ENCODE data around the gene ADCY4. TPM values are rescaled to one million over a fixed set of nuclear protein-coding genes. Genes with fewer than 3 reads are reported as not detected.
A peak's percentile ranks its signal among the peaks of the same experiment; 100 is the strongest.

The ADCY4 gene
- total and polyA plus RNA-seq, 3 donors from 2014 or later = 10.0 to 23.1 (median 13.9) TPM

DNA sequence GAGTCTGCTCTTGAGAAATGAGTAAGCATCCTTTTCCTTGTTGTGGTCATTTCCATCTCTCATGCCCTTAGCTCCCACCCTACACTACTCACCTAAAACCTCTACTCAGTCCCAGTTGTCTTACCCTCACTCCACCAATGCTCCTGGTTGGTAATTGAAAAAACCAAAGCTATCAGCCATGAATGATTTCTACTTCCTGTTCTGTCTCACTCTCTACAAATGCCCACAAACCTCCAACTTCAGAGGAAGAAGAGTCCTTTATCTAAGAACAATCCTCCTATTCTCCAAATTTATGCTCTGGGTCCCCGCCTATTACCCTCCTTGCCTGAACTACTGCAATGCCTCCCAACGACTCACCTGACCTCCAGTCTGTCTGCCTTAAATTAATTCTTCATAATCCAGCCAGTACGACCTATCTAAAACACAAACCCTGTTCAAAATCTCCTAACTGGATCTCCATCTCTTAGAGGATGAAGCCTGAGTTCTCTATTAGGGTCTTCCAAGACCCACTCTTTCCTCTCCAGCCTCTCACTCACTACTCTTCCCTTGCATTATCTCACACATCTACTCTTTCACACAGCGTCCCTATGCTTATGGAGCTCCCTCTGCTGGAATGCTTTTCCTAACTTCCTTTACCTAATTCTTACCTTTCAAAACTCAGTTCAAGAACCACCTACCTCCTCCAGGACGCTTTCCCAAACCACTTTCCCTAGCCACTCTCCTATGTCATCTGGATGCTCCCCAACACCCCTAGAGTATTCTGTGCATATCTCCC lies 37.5 kb downstream of the ADCY4 start:
- no peaks in the 10 kb centered on the region for H3K36me3 ChIP-seq (ENCODE audit: low read depth, missing control alignments)
- no peak overlapping the region for H3K4me3 ChIP-seq
- no peaks in the 10 kb centered on the region for H3K27me3 ChIP-seq
- H3K27ac ChIP-seq = no peak overlapping the region
- H3K4me1 ChIP-seq = peaks cover 9% of the 10 kb centered on the region
- intact Hi-C loops (cut with DNase I; ENCODE audit: low total_unique reads) = no loop called here
- DNase-seq = no peak
- TF ChIP-seq POLR2A (IDR thresholded peaks at IDR 0.05) = no peak
- TF ChIP-seq, protein P1, sequence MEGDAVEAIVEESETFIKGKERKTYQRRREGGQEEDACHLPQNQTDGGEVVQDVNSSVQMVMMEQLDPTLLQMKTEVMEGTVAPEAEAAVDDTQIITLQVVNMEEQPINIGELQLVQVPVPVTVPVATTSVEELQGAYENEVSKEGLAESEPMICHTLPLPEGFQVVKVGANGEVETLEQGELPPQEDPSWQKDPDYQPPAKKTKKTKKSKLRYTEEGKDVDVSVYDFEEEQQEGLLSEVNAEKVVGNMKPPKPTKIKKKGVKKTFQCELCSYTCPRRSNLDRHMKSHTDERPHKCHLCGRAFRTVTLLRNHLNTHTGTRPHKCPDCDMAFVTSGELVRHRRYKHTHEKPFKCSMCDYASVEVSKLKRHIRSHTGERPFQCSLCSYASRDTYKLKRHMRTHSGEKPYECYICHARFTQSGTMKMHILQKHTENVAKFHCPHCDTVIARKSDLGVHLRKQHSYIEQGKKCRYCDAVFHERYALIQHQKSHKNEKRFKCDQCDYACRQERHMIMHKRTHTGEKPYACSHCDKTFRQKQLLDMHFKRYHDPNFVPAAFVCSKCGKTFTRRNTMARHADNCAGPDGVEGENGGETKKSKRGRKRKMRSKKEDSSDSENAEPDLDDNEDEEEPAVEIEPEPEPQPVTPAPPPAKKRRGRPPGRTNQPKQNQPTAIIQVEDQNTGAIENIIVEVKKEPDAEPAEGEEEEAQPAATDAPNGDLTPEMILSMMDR (IDR thresholded peaks at IDR 0.05) = no peak
- 64 to 66% methylated on average over 5 of the region's 5 CpGs for WGBS, 2 donors
- no peaks in the 10 kb centered on the region for H3K9me3 ChIP-seq

DNA sequence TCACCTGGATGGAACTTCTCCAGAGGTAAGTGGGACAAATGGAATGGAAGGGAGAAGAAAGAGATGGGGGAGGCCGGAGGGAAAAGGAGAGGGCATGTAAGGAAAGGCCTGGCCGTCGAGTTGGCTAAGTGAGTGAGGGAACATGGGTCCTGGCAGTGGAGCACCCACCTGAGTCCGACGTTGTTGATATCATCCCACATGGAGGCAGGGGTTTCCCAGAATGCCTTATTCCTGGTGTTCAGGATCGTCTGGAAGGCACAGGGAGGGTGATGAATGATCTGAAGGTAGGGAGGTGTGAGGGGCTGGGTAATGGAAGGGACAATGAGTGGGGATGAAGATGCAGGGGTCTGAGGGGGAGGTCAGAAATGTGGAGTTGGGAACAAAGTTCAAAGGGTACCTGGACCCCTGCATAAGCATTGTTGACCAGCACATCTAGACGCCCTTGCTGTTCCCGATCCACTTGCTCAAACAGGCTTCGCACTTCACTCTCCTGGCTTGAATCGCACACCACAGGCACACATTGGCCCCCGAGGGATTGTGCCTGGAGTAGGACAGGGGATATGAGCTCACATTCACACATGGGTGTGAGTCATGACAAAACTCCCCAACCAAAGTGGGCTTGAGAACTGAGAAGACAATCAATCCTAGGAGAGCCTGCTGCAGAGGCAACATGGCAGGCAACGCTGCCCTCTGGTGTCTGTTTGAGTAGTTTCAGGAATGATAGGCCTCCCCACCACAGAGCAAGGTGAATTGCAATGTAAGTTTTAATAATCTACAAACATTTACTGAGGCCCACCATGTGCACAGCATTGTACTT lies 38.3 kb downstream of the ADCY4 start:
- H3K4me3 ChIP-seq = no peak overlapping the region
- DNase-seq = peak; percentile 74
- intact Hi-C loops (cut with DNase I; ENCODE audit: low total_unique reads) = no loop called here
- H3K9me3 ChIP-seq = no peaks in the 10 kb centered on the region
- peaks cover 9% of the 10 kb centered on the region for H3K4me1 ChIP-seq
- 59 to 72% methylated on average over 12 of the region's 12 CpGs for WGBS, 2 donors
- no peaks in the 10 kb centered on the region for H3K36me3 ChIP-seq (ENCODE audit: low read depth, missing control alignments)
- no peak overlapping the region for H3K27ac ChIP-seq
- TF ChIP-seq, protein P1 (IDR thresholded peaks at IDR 0.05) = peak; percentile 50 to 57 (median 55)
- TF ChIP-seq POLR2A (IDR thresholded peaks at IDR 0.05) = no peak
- no peaks in the 10 kb centered on the region for H3K27me3 ChIP-seq

DNA sequence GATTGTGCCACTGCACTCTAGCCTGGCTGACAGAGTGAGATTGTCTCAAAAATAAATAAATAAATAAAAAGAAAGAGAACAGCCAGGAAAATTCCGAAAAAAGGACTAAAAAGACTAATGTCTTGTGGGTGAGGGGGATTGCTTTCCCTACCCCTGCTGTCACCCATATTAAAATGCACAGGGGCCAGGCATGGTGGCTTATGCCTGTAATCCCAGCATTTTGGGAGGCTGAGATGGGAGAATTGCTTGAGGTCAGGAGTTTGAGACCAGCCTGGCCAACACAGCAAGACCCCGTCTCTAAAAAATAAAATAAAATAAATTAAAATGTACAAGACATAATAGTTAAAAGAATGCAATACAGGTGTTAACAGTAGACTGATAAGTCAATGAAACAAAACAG lies 41.3 kb downstream of the ADCY4 start:
- H3K27me3 ChIP-seq = no peaks in the 10 kb centered on the region
- H3K36me3 ChIP-seq (ENCODE audit: low read depth, missing control alignments) = no peaks in the 10 kb centered on the region
- TF ChIP-seq POLR2A (IDR thresholded peaks at IDR 0.05) = no peak
- TF ChIP-seq, protein P1 (IDR thresholded peaks at IDR 0.05) = no peak
- H3K4me1 ChIP-seq = no peaks in the 10 kb centered on the region
- no peaks in the 10 kb centered on the region for H3K9me3 ChIP-seq
- WGBS, 2 donors = 91 to 93% methylated on average over 2 of the region's 2 CpGs
- no peak for DNase-seq
- intact Hi-C loops (cut with DNase I; ENCODE audit: low total_unique reads) = no loop called here
- no peak overlapping the region for H3K27ac ChIP-seq
- H3K4me3 ChIP-seq = no peak overlapping the region

DNA sequence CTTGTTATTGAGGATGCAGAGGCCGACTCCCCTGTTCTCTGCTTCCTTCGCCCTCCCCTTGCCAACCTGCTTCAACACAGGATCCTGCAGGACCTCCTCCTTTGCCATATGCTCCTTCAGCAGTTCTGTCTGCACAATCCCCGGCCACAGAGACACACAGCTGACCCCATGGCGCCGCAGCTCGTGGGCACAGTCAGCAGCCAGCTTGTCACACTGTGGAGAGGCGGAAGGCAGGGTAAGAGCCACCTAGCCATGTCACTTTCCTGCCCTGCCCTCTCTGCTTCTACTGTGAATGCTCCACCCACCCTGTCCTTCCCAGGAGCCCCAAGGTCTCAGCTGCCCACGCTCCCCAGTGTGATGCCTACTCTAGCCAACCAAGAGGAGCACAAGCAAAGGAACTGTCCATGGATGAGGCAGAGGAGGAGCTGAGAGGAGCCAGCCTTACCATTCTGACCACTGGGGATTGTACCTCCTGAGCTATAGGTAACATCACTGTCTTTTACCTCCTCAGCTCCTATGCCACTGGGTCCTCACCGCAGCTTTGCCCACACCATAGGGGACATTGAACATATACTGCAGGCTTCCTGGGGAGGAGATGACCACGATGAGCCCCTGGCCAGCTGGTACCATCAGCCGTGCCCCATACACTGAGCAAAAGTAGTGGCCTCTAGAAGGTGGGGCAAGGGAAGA lies 42.6 kb downstream of the ADCY4 start:
- Histone ChIP-seq H3K4me3 (no peak overlapping the region), H3K27ac (no peak overlapping the region), H3K36me3 (ENCODE audit: low read depth, missing control alignments) (no peaks in the 10 kb centered on the region), H3K9me3 (no peaks in the 10 kb centered on the region), H3K4me1 (no peaks in the 10 kb centered on the region), H3K27me3 (no peaks in the 10 kb centered on the region)
- WGBS, 2 donors = 92 to 96% methylated on average over 10 to 11 of the region's 11 CpGs
- DNase-seq = no peak
- intact Hi-C loops (cut with DNase I; ENCODE audit: low total_unique reads) = no loop called here
- TF ChIP-seq, protein P1 (IDR thresholded peaks at IDR 0.05) = no peak
- no peak for TF ChIP-seq POLR2A (IDR thresholded peaks at IDR 0.05)

Measured in testis (tissue), 3 donors.